ENCODE data around the gene IMPDH1.

- no peak for TF ChIP-seq TEAD4 (IDR thresholded peaks at IDR 0.05)
- no peak for TF ChIP-seq RAD21 (IDR thresholded peaks at IDR 0.05; ENCODE audit: low read depth)
- no peak for TF ChIP-seq YY1 (IDR thresholded peaks at IDR 0.05; ENCODE audit: low read depth)
- no peak for TF ChIP-seq TAF1 (IDR thresholded peaks at IDR 0.05; ENCODE audit: low read depth)
- TF ChIP-seq MAX (IDR thresholded peaks at IDR 0.05), result no peak
- no peak for TF ChIP-seq NFIC (IDR thresholded peaks at IDR 0.05)
- TF ChIP-seq REST (IDR thresholded peaks at IDR 0.05; ENCODE audit: low read depth), result no peak
- TF ChIP-seq TCF12 (IDR thresholded peaks at IDR 0.05; ENCODE audit: low read depth), result no peak
- TF ChIP-seq CREB1 (IDR thresholded peaks at IDR 0.05; ENCODE audit: low read depth), result no peak
- TF ChIP-seq FOXM1 (IDR thresholded peaks at IDR 0.05; ENCODE audit: borderline replicate concordance, low read depth), result no peak
- no peak for TF ChIP-seq ZBTB7A (IDR thresholded peaks at IDR 0.05; ENCODE audit: low read depth)
- no peak for TF ChIP-seq EP300 (IDR thresholded peaks at IDR 0.05; ENCODE audit: borderline replicate concordance)
- no peak for TF ChIP-seq CEBPB (IDR thresholded peaks at IDR 0.05)
- TF ChIP-seq EGR1 (IDR thresholded peaks at IDR 0.05), result no peak
Observed at GRCh38 chr7:128452552-128452951, 42.8 kb upstream of the IMPDH1 start.

All from Ishikawa (cell line).